Measurements from ENCODE around the gene PCARE. TPM values are rescaled to one million over a fixed set of nuclear protein-coding genes. Genes with fewer than 3 reads are reported as not detected.

PCARE gene
- total and polyA plus RNA-seq, 7 donors = 0.02 to 1.0 (median 0.39) TPM

GRCh38 chr2:29025711-29026110 lies 48.6 kb downstream of the PCARE start:
- TF ChIP-seq CTCF (IDR thresholded peaks at IDR 0.05) = no peak
- Histone ChIP-seq H3K9me3 (no peaks in the 10 kb centered on the region), H3K27ac (no peak overlapping the region), H3K4me1 (no peaks in the 10 kb centered on the region), H3K27me3 (ENCODE audit: insufficient read depth in 3 of 3, low read length in 2 of 3) (no peaks in the 10 kb centered on the region), H3K4me3 (no peak overlapping the region), H3K36me3 (ENCODE audit: insufficient read depth in 1 of 2, low read depth in 1 of 2) (peaks cover 0 to 31% of the 10 kb centered on the region in 2 donors)
- 86 to 93% (median 89%) methylated on average over 3 of the region's 3 CpGs for WGBS, 3 donors
- intact Hi-C loops (cut with DNase I) = no loop called here
- ATAC-seq (no peak), DNase-seq (no peak)

GRCh38 chr2:29024882-29025430 lies 49.4 kb downstream of the PCARE start:
- ATAC-seq = peak in 1 of 4 donors; percentile 12
- intact Hi-C loops (cut with DNase I) = no loop called here

GRCh38 chr2:29023188-29023587 lies 51.1 kb downstream of the PCARE start:
- Histone ChIP-seq H3K9me3 (no peaks in the 10 kb centered on the region), H3K4me1 (peaks cover 4% of the 10 kb centered on the region), H3K36me3 (ENCODE audit: insufficient read depth in 1 of 2, low read depth in 1 of 2) (peaks cover 0 to 22% of the 10 kb centered on the region in 2 donors), H3K4me3 (no peak overlapping the region), H3K27ac (no peak overlapping the region), H3K27me3 (ENCODE audit: insufficient read depth in 3 of 3, low read length in 2 of 3) (no peaks in the 10 kb centered on the region)
- WGBS, 3 donors = 94 to 97% (median 95%) methylated on average over 4 of the region's 4 CpGs
- DNase-seq (no peak), ATAC-seq (no peak)
- intact Hi-C loops (cut with DNase I) = no loop called here
- TF ChIP-seq CTCF (IDR thresholded peaks at IDR 0.05) = no peak

More at GRCh38 chr2:29024882-29025430, 49.4 kb downstream of the PCARE start:
- WGBS, 3 donors = 70 to 78% (median 76%) methylated on average over 4 of the region's 4 CpGs
- H3K4me1 ChIP-seq = no peaks in the 10 kb centered on the region
- TF ChIP-seq CTCF (IDR thresholded peaks at IDR 0.05) = no peak
- peaks cover 0 to 30% of the 10 kb centered on the region in 2 donors for H3K36me3 ChIP-seq (ENCODE audit: insufficient read depth in 1 of 2, low read depth in 1 of 2)
- no peak for DNase-seq
- no peak overlapping the region for H3K27ac ChIP-seq
- H3K9me3 ChIP-seq = no peaks in the 10 kb centered on the region
- H3K4me3 ChIP-seq = no peak overlapping the region
- no peaks in the 10 kb centered on the region for H3K27me3 ChIP-seq (ENCODE audit: insufficient read depth in 3 of 3, low read length in 2 of 3)

GRCh38 chr2:29022679-29023078 lies 51.6 kb downstream of the PCARE start:
- Histone ChIP-seq H3K4me1 (peaks cover 4% of the 10 kb centered on the region), H3K36me3 (ENCODE audit: insufficient read depth in 1 of 2, low read depth in 1 of 2) (peaks cover 0 to 17% of the 10 kb centered on the region in 2 donors), H3K27ac (no peak overlapping the region), H3K9me3 (no peaks in the 10 kb centered on the region), H3K27me3 (ENCODE audit: insufficient read depth in 3 of 3, low read length in 2 of 3) (no peaks in the 10 kb centered on the region), H3K4me3 (no peak overlapping the region)
- no peak for TF ChIP-seq CTCF (IDR thresholded peaks at IDR 0.05)
- 61 to 78% (median 70%) methylated on average over 6 of the region's 6 CpGs for WGBS, 3 donors
- no peak for DNase-seq
- intact Hi-C loops (cut with DNase I) = no loop called here
- ATAC-seq = no peak

- DNase-seq = no peak
- H3K9me3 ChIP-seq = no peaks in the 10 kb centered on the region
- H3K4me1 ChIP-seq = peaks cover 8% of the 10 kb centered on the region
- H3K27me3 ChIP-seq (ENCODE audit: insufficient read depth in 3 of 3, low read length in 2 of 3) = no peaks in the 10 kb centered on the region
- no peak for TF ChIP-seq CTCF (IDR thresholded peaks at IDR 0.05)
- H3K36me3 ChIP-seq (ENCODE audit: insufficient read depth in 1 of 2, low read depth in 1 of 2) = peaks cover 0 to 9% of the 10 kb centered on the region in 2 donors
- whole genome bisulfite sequencing, 3 donors = 90 to 95% (median 93%) methylated on average over 11 of the region's 11 CpGs
- no peak for ATAC-seq
- no peak overlapping the region for H3K27ac ChIP-seq
- no peak overlapping the region for H3K4me3 ChIP-seq
- intact Hi-C loops (cut with DNase I) = no loop called here
Measured at GRCh38 chr2:29021886-29022285, 52.4 kb downstream of the PCARE start.
